ELR (cell line): ENCODE measurements around the gene PROCR.
"Not testable (repeated sequence)": the region's sequence is repeated elsewhere in the genome, so short reads cannot be mapped to it uniquely, and the experiment has no call there.

Source experiments
- DNase-seq: peaks from one replicate; pipeline ENCODE4 v3.0.0-alpha.2; 2015; ENCODE audit warnings: low read depth

The PROCR gene

GRCh38 chr20:35193031-35193791 is 21.3 kb downstream of the PROCR start:
- DNase-seq: peak; percentile 49

GRCh38 chr20:35196313-35196712 is 24.4 kb downstream of the PROCR start:
- peak; percentile 21 for DNase-seq

- DNase-seq: peak; percentile 80
These were observed 27.9 kb downstream of the PROCR start for GRCh38 chr20:35199740-35200139.

- DNase-seq: peak; percentile 90
These were observed 28.4 kb downstream of the PROCR start for GRCh38 chr20:35200267-35200666.

- not testable (repeated sequence) for DNase-seq
These were observed 29.6 kb downstream of the PROCR start for GRCh38 chr20:35201467-35201866.

GRCh38 chr20:35206802-35207201 is 34.9 kb downstream of the PROCR start:
- DNase-seq: no peak

GRCh38 chr20:35207950-35208611 is 36.2 kb downstream of the PROCR start:
- DNase-seq: peak; percentile 88

GRCh38 chr20:35215066-35215956 is 43.4 kb downstream of the PROCR start:
- peak; percentile 94 for DNase-seq

GRCh38 chr20:35216541-35216940 is 44.7 kb downstream of the PROCR start:
- peak; percentile 70 for DNase-seq

- no peak for DNase-seq
These were observed 52.1 kb downstream of the PROCR start for GRCh38 chr20:35223941-35224340.

GRCh38 chr20:35224536-35224935 is 52.7 kb downstream of the PROCR start:
- DNase-seq: no peak

- DNase-seq: no peak
These were observed 53.6 kb downstream of the PROCR start for GRCh38 chr20:35225319-35226125.

- DNase-seq: no peak
These were observed 54.4 kb downstream of the PROCR start, which contains the start of gene MMP24 for GRCh38 chr20:35226126-35226883. Gene MMP24 (plus strand): TSS chr20:35226690. CDS start chr20:35226739, 49 bp downstream.
